Measurements from ENCODE around the gene SCRT2.
"Not testable (repeated sequence)": the region's sequence is repeated elsewhere in the genome, so short reads cannot be mapped to it uniquely, and the experiment has no call there.

SCRT2 gene

DNA sequence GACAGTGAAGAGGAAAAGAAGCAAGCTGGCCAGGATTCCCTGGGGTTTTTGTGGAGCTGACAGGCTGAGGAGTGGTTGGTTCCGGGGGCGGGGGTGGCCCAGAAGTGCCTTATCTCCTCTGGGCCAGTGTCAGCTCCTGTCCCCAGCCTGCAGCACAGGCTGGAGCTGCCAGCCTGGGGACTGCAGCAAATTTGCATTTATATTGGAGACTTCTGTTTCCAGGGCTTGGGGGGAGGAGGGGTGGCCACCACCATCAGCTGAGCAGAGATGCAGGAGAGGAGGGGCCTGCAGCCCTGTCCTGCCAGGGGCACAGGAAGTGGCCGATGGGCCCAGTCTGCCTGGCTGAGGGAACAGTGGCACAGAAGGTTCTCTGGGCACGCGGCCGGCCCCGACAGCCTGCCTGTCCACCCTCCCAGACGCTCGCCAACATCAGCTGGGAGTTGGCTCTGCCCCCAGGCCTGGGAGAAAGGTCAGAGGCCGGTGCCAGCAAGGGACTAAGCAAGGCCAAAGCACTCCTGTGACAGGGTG, 24.3 kb upstream of the SCRT2 start:
- no peak for DNase-seq

DNA sequence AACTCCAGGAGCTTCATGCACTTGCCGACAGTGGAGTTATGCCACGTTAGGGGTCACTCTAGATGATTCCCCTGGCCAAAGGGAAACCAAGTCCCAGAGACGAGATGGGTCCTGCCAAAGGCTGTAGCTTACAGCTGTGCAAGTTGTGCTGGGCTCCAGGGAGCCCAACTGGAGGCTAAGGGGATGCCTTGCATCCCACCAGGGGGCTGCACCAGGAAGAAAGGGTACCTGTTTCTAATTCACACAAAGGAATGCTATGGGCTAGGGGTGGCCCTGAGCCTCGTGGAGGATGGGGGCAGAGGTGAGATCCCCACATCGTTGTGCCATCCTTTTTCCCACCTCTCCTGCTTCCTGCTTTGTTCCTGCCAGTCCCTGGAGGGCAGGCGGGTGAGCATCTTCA, 23.7 kb upstream of the SCRT2 start:
- no peak for DNase-seq

DNA sequence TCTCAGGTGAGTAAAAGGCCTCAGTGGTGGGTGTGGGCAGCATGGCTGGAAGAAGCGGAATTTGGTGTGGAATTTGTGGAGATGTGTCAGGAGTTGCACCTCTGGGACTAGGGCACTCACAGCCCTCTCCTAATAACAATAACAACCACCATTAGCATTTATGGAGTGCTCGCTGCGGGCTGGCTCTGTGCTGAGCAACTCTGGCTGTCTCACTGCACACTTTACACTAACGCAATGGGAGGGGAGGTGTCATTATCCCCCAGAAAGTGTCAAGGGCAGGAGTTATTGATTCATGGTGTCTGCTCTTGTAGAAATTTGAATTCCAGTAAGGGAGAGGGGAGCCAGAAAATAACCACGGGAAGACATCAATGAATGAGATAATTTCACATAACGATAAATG, 22.7 kb upstream of the SCRT2 start:
- DNase-seq, result no peak

DNA sequence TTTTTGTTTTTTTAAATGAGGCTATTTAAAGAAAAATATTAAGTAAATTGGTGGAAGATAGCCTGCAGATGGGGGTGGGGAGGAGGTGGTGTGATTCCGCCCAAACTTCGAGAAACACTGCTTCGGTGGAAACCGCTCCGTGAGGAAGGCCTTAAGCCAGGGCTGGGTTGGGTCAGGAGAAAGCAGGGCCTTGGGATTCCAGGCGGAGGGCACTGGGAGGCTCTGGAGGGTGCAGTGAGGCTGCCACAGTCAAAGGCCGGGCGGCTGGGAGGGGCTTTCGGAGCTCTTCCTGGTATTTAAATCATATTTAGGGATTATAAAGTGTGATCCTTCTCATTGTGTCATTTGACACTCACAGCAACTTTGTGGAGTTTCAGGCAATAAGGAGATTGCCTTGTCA, 22.2 kb upstream of the SCRT2 start:
- no peak for DNase-seq

DNA sequence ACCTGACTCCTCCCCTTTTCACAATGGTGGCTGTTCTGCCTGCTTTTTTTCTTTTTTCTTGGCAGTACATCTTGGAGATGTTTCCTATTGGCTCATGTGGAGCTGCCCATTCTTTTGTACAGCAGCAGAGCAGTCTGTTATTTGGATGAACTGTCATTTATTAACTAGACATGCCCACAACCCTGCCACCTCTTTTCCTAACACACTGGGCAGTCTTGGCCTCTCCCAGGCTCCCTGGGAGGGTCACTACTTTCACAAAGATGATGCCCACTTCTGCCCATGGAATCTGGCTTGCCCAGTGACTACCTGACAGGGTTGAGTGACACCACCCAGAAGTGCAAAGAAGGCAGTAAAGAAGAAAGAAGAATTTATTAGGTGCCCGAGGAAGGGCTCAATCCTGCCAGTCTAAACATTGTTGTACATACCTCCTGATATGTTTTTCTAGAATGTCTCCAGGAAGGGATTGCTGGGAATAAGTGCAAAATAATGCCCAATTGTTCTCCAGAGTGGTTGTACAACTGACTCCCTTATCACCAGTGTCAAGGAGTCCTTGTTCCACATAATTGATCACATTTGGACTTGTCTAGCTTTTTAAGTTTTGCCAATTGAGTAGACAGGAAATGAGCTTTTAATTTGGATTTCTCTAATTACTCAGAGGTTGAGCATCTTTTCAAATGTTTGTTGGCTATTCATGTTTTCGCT, 19.7 kb upstream of the SCRT2 start:
- no peak for DNase-seq

DNA sequence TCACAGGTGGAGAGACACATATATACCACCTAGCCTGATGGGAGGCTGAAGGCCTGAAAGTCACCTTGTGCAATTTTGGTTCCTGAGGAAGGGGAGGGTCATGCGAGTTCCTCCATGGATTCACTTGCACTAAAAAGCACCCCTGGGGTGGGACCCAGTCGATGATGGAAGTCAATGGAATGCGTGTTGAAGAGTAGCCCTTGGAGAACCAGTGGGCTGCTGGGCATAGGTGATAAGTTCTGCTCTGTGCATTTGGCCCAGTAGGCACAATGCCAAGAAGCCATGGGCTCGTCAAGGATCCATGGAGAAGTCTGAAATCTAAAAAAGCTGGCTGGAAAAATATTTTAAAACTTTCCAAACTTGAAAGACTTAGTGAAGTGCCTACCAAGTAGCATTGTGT, 18.9 kb upstream of the SCRT2 start:
- DNase-seq, result no peak

DNA sequence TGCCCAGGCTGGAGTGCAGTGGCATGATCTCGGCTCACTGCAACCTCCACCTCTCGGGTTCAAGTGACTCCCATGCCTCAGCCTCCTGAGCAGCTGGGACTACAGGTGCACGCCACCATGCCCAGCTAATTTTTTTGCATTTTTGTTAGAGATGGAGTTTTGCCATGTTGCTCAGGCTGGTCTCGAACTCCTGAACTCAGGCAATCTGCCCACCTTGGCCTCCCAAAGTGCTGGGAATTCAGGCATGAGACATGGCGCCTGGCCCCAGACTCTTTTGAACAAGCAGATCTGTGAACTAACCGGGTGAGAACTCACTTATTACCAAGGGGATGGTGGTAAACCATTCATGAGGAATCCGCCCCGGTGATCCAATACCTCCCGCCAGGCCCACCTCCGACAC, 18.2 kb upstream of the SCRT2 start:
- DNase-seq, result not testable (repeated sequence)

DNA sequence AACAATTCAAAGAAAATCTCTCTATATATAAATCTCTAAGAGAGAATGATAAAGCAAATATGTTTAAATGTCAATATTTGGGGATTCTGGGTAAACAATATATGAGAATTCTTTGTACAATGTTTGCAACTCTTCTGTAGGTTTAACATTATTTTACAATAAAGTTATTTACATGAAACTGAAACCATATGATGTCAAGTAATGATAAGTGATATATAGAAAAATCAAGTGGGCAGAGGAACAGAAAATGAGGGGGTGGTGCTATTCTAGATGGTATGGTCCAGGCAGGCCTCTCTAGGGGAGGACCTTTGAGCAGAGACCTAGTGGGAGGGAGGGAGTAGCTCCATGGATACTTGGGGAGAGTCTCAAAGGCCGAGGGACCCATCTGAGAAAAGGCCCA, 16.4 kb upstream of the SCRT2 start:
- DNase-seq, result no peak

DNA sequence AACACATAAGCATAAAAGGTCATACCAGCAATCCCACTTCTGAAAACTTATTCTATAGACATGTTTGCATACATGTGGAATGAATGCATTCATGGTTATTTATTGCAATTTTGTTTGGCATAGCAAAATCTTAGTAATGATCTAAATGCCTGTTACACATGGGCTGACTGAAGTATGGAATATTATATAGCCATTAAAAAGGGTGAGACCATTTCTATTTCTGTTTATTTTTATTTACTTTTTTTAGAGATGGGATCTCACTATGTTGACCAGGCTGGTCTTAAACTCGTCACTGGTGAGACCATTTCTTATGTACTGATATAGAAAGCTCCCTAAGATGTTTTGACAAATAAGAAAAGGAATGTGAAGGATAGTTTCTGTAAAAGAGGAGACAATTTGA, 14.3 kb upstream of the SCRT2 start:
- DNase-seq, result no peak

DNA sequence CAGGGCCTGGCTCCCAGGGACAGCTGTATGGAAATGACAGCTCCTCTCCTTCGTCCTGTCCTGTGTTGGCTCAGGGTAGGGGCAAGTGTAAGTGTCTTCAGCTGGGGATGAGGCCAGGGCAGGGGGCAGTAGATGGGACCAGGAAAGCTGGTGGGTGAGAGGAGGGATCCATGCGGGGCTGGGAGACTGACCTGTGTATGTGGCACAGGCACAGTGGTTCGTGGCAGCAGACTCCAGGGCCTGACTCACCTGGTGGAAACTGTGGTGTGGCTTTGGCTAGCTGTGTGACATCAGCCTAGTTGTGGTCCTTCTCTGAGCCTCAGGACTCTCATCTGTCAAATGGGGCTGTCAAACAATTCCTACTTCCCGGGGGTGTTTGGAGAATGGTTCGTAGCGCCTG, 13.7 kb upstream of the SCRT2 start:
- no peak for DNase-seq

DNA sequence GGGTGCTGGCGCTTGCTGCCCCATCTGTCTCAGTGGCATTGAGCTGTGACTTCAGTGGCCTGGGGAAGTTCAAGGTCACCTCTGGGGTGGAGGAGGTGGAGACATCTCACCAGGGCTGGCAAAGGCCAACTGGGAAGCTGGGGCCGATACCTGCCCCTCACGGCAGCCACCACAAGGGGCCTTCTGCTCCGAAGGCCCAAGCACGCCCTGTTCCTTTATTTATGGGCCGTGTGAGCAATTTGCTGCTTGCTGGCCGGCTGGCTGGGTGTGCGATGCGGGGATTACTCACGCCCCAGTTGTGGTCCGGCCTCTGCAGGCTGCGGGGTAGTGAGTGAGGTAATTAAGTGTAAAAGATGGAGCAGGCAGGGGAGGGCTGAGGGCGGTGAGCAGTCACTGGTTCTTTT, 13.2 kb upstream of the SCRT2 start:
- no peak for DNase-seq

DNA sequence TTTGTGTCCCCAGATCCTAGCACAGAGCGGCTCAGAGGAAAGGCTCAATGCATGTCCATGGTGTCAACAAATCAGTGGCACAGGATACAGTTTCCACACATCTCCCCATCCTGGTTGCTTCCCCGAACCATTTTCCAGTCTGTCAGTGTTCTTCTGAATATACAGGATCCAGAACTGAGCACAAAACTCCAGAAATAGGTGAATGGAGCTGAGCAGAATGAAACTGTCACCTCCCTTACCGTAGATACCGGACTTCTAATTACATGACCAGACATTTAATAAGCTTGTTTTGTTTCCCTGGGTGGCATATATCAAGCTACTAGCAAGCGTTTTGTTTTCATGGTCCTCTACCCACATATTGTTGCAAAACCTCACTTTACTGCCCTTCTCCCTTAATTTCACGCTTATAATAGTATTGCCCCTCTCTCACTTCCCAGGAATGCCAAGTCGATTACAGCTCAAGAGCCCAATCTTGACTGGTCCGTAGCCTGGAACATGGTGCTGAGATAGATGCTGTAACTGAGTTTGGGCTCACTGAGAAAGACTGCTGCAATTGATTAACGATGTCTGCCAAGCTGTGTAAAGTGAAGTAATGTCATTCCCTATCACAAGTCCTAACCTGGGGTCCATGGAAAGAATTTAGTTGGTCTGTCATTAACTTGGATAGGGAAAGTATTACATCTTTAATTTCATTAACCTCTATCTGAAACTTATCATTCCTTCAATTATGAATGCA, 12.0 kb upstream of the SCRT2 start:
- no peak for DNase-seq

DNA sequence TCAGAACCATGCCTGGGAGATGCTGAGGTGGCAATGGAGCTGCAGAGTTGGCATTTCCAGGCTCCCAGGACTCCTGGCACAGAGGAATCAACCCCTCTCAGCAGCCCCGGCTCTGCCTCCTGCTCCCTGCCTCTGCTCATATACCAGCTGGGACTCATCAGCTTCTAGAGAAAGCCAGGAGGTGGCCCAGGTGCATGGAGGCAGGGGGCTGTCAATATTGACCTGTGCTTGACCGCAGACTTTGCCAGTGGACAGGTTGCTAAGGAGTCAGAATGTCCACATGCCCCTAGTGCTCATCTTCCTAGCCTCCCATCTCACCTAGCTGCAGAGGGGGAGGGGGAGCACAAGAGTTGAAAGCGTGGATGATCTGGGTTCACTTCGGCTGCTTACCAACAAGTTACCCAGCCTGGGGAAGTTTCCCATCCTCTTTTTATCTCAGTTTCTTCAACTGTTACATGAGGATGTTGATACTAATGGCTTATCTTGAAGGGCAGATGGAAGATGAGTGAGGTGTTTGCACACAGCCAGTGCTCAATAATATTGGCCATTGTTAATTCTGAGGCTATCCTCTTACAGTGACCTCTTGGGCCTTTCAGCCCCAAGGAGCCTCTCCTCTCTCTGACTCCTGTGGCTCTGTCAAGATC, 9.2 kb upstream of the SCRT2 start:
- DNase-seq, result no peak

DNA sequence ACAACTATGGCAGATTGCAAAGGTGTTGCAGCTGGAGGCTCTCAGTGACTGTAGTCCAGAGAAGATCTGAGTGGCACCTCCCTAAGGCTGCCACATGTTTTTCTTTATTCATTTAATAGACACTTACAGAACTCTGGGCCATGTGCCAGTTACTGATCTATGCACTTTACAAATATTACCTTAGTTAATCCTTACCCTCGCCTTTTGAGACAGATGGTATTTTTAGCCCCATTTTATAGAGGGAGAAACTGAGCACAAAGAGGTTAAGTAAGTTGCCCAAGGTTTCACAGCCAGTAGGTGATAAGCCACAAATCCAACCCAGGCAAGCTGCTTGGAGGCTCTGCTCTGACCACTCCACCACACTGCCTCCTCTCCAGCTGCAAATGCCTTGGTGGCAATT, 6.5 kb upstream of the SCRT2 start:
- no peak for DNase-seq

DNA sequence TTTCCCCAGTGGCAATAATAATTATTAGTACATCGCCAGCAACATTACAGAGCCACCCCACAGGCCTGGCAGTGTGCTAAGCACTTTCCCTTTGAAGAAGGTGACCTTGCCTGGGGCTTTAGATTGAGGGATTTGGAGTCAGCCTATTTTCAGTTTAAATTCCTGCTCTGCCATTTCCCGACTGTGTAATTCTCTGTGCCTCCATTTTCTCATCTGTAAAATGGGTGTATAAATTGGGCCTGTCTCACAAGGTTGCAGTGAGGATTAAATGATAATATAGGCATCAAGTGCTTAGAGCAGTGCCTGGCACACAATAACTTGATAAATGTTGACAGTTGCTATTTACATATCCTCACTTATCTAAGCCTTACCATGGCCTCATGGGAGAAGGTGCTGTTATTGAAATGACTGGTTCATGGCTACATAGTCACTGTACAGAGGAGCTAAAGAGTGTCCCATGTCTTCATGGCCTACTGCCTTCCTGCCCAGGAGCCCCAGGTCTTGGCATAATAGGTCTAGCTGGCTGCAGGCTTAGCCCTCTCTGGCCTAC, 5.1 kb upstream of the SCRT2 start:
- DNase-seq, result no peak

DNA sequence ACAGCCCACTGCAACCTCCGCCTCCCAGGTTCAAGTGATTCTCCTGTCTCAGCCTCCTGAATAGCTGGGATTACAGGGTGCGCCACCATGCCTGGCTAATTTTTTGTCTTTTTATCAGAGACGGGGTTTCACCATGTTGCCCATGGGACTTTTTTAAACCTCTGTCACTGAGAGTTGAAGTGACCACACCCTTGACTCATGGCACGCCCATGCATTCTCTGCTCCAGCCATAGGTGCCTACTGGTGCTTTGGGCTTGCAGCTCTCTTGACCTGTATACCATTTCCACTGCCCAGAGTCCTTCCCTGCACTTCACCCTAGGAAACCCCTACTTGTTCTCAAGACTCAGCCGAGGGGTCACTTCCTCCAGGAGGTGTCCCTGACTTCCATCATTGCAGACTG, 2.4 kb upstream of the SCRT2 start:
- no peak for DNase-seq

DNA sequence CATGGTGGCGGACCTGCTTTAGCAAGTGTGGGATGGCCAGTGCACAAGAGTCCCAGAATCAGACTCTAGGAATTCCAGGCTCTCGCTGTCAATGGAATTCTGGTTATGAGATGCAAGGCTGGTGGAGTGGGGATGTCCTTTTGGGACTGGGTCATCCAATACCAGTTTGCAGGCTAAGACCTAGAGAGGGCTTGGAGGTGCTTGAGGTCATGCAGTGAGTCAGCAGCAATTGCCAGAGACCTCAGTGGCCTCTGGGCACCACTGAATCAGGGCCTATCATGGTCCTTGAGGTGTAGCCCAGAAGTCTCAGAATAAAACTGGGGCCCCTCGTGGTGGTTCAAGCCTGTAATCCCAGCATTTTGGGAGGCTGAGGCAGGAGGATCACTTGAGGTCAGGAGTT, 1.4 kb upstream of the SCRT2 start:
- no peak for DNase-seq

DNA sequence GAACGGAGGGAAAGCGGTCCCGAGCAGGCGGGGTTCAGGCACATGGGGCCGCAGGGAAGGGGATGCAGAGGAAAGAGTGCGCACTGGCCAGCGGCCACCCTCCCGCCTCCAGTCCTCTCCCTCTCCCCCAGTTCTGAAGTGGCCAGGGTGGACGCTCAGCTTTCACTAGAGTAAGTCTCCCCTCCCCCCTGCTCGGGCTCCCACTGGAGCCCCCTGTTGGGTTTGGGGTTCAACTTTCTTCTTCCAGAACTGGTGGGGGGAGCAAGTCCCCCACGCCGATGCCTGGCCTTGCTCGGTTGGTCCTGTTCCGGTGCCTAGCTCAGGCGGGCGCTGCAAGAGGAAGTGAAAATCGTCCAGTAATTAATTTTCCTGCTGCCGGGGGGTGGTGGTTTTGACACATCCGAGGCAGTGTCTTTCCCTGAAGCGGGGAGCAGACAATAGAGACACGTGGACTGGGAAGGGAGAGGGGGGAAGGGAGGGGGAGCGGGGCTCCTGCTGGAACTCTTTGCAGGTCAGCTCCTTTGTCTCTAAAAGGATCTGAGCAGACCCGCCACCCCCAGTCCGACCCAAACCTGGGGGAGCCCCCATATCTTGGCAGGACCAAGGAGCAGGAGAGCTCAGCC, 824 bp upstream of the SCRT2 start:
- no peak for DNase-seq

DNA sequence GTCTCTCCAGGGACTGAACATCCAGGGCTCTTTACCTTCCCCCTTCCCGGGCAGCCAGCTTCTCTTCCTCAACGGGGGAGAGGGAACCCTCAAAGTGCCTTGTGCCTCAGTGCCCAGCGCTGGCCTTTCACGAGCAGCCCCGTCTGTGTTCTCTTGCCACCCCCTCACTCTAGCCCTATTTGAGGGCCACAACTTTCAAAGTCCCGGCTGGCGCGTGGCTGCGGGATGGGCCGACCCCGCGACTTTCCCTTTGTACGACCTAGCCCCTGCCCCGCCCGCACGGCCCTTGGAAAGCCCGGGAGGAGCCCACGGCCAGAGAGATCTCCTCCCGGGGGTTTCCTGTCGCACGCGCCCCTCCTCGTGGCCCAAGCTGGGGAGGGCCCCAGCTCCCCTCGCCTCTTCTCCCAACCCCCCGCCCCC, 559 bp downstream of the SCRT2 start:
- no peak for DNase-seq

DNA sequence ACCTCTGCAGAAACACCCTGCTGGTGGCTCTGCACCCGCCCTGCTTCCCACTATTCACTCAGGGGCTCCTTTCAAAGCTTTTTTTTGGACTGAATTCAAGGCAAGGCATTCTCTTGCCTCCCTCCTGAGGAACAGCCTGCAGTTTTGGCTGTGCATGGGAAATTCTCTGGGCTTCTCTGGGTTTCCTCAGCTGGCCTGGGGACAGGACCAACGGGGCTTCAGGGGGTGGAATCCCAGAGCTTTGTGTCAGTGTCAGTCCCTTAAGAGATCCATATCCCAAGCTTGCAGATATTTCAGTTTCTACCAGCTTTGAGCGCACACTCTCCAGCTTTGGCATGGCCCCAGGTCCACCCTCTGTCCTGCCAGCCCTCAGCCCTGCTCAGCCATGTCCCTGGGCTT, 2.0 kb downstream of the SCRT2 start:
- DNase-seq, result no peak

DNA sequence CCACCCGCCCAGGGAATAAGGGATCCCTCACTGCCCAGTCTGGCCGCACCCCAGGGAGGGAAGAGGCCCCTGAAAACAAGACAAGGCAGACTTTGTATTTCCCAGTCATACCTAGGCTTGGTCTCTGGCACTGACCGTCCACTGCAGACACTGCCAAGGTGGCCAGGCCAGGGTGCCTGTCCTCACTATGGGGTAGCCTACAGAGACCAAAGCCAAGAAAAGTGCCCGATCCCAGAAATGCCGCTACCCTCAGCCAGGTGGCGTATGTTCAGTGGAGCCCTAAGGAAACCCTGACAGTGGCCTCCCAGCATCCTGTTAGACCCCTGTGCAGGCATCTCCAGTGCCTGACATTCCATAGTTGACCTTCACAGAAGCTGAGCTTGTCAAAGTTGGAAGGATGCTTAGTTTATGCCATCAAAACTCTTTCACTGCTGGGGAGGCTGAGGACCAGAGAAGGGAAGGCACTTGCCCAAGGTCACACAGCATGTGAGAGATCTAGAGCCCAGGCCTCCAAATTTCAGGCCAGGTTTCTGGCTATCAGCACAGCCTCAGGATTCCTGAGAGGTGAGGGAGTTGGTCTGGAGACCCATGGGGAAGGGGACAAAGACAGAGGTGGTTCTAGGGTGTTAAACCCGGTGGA, 2.5 kb downstream of the SCRT2 start:
- DNase-seq, result no peak

DNA sequence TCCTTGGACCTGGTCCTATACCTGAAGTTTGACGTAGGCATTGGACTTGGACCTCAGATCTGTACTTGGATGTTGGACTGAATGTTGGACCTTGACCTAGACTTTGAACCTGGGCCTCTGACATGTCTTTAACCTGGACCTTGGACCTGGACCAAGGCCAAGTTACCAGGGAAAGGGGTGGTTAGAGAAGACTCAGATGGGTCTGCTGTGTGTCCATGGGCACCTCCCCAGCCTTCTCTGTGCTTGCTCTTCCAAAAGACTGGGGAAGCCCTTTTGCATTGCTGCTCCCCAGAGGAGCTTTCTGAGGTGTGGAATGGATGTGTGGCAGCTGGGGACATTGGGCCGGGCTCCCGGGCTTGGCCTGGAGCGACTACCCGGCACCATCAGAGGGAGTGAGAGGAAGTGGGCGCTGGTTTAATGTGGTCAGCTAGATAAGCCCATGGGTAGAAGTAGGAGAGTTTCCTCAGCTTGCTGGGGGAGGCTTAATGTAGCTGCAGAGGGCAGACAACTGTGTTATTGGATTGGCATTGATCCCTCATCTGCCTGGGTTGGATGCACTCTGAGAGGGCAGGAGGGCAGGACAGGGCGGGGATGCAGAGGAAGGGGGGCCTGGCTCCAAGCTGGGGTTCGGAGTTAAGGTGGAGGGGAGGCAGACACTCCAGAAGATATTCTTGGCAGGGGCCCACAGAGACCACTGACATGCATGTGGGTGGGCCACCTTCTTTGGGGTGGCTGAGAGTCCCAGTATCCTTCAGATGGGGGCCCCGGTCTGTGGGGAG, 4.2 kb downstream of the SCRT2 start:
- no peak for DNase-seq
